Activated CD8-positive, alpha-beta memory T cell treated with anti-CD3 and anti-CD28 coated beads for 1 hour (primary cell): ENCODE measurements around the gene PLET1.

Experiments
- DNase-seq, 2 donors: peaks; one replicate each; pipeline ENCODE4 v3.0.0-alpha.2; 2020; ENCODE audit warnings: low read depth in 1 of 2; ENCODE audit errors: extremely low read depth in 1 of 2

Gene PLET1

DNA sequence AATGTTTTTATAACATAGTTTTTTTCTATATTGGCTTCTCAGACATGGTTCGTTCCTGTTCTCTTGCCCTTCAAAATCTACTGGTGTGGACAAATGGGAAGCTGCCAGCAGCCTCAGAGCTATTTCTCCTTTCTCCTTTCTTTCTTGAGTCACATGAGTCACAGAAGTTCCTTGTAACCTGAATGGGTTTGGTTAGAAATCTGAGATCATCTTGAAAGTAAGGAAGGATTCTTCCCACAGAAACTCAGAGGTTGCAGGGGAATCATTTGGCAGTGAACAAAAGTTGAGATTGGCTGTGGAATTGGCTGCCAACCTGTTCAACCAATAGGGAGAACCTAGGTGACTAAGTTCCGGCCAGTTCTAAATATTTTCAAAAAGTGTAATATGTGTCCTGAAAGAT is 12.5 kb downstream of the PLET1 start:
- DNase-seq = no peak

DNA sequence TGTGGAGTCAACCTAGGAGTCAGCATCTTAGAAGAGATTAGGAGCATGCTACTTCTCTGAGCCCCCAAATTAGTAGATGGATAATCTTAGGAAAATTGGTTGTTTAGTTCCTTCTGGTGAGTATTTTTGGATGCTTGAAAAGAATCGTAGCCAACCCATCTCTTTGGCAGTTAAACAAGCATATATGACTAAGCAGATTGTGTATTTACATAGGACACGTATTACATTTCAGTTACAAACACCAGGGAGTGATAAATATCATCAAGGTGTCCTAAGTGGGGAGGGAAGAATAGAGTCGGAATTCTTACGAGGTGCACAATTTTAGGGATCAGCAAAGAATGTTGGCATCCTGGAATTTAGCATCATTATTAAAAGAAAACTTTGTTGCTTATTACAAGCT is 13.5 kb downstream of the PLET1 start:
- DNase-seq = no peak

DNA sequence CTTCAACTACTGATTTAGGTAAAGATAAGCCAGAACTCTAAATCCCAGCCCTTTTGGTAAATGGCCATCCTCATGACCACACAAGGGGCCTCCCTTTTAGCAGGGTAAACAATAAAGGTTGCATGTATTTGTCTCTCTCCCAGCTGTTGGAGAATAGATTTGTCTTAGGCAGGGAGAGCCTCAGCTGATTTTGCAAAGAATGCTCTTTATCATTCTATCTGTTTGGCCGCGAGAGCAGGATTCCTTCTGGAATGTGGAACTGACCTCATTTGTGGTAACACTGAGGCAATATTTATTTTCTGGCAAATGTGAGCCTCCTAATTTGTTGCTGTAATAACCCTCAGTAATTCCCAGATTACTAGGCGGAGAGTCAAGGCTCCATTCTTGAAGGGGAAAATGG is 19.2 kb downstream of the PLET1 start:
- DNase-seq = no peak

DNA sequence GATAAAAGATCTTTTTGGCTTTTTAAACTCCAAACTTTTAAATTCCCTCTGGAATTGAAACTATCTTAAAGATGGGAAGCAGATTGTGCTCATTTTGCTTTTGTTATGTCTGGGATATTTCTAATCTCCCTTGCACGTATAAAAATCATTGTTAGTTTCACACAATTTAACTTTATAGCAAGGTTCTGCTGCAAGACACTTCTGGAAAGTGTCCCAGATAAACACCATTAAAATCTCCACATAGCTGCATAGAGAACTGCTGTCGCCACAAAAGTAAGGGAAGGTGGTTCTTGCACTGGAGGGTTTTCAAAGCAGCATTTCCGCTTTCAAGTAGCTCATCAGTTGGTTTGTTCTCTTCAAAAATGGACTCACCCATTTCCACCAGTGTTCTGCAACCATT is 22.6 kb downstream of the PLET1 start:
- no peak for DNase-seq

DNA sequence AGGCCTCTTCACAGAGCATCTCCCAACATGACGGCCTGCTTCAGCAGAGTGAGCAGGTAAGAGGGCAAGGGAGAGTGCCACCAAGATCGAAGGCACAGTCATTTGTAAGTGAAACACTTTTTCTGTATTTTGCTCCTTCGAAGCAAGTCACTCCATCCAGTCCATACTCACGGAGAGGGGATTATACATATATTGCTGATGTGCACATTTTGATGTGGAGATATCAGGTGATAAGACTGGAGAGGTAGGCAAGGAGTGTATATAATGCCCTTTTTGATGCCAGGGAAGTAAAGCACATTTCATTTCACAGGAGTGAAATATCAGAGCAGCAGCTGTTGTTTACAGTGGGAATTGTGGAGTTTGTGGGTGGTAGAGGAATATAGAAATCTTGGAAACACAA is 23.2 kb downstream of the PLET1 start:
- DNase-seq = no peak

DNA sequence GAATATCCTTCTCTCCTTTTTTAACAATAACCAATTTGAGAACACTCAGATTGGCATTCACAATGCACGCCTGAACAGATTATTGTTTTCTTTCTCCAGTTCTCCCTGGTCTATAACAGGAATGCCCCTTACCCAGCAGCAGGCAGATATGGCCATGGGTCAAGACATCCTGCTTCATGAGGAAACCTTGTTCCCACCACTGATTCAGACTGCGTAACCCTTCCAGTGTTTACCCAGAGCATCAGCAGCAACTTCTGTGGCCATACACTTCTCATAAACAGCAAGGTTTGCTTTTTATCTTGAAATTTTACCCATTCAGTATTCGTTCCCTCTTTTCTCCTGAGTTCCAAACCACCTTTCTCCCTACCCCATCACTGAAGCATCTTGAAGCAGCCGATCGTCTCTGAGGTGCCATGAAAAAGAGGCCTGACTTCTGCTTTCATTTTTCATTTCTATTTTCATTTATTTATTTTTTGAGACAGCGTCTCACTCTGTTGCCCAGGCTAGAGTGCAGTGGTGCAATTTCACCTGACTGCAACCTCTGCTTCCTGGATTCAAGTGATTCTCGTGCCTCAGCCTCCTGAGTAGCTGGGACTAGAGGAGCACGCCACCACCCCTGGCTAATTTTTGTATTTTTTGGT is 24.8 kb downstream of the PLET1 start:
- DNase-seq = no peak

DNA sequence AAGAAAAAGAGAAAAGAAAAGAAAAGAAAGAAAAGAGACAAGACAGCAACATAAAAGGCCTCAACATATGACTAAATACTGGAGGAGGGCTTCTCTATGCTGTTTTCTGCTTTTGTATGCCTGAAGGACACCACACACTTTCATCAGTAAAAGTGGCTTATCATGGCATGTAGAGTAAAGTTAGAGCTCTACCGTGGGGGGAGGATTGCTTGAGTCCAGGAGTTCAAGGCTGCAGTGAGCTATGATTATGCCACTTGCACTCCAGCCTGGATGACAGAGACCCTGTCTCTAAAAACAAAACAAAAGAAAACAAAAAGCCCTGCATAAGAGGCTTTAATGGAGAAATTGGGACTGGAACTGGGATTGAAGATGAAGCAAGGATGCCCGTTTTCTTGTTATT is 28.7 kb downstream of the PLET1 start:
- DNase-seq = no peak

DNA sequence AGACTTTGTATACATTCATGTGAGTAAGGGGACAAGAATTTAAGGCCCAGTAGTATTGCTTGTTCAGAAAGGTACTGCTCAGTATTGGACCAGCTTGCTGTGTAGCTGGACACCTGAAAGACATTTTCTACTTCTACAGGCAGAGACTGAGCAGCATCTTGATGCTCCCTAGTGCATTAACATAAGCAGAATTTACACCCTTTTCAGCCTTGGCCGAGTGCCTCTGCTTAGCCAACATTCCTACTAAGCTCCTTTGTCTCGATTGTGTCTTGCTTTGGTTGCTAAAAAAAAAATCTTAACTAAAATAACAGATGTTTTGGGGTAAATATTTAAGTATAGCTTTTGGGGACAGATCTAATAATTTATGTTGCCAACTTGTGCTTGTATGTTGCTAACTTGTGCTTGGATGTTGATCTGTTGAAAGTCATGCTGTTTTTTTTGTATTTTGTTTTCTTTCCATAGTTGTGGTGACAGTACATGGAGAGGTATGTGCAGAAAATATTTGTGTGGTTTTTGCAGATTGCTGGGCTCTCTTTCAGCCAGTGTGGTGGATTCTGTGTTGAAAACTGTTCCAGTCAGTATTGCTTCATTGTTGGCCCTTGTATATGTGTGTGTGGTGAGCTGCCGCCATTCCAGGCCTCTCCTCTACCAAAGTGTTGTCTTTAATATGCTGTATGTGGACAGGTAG is 30.8 kb downstream of the PLET1 start:
- no peak for DNase-seq

DNA sequence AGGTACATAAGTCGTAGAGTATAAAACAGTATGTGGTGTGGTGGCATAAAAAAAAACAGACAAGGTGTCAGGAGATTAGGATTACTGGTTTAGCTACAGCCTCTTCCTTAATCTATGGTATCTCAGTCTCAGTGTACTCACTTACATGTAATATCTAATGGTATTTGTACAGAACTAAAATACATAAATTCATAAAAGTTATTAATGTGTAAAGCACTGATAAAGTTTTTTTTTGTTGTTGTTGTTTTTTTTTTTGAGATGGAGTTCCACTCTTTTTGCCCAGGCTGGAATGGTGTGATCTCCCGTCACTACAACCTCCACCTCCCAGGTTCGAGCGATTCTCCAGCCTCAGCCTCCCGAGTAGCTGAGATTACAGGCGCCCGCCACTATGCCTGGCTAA is 31.5 kb downstream of the PLET1 start:
- DNase-seq = no peak

DNA sequence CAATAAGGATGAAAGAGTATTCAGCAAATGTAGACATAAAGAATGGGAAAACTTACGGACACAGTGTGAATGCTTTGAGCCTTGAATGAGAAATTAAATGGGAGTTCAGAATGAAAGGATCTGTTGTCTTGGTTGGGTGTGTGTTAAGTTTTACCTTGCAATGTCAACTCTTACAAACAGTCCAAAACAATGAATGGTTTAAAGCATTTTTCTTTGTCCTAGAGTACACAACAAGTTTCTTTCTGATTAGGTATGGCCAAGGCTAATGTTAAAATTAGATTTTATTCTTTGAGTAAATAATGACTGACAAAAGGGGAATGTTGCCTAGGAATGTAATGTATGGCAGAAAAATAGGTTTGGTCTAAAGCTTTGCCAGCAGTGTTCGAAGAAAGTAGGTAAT is 32.0 kb downstream of the PLET1 start:
- no peak for DNase-seq

DNA sequence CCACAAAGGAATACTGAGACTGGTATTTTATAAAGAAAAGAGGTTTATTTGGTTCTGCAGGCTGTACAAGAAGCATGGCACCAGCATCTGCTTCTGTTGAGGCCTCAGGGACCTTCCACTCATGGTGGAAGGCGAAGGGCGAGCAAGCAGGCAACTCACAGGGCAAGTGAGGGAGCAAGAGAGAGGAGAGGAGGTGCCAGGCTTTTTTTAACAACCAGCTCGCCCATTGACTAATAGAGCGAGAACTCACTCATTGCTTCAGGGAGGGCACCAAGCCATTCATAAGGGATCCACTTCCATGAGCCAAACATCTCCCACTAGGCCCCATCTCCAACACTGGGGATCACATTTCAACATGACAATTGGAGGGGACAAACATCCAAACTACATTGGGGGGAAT is 33.2 kb downstream of the PLET1 start:
- DNase-seq = no peak

DNA sequence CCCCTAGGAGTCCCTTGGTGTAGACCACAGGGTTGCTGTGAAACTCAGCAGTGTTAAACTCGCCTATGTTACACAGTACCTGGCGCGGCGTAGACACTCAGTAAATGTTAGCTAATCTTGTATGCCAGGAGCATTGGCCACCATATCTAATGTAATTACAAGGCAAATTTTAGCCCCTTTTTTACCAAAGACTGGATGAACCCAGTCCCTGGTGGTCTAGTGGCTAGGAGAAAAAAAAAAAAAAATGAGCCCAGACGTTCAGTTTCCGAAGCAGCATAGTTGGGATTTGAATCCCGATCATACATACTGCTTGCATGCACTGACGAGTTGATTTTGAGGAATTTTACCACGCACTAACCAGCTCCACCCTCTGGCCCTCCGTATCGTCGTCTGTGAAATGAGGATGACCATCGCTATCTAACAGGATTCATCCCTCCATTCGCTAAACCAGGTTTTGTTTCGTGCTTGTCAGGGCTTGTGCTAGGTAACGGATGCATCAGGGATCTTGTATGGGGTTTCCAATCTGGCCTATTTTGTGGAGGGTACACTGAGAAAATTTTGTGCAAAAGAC is 33.7 kb downstream of the PLET1 start:
- no peak for DNase-seq

DNA sequence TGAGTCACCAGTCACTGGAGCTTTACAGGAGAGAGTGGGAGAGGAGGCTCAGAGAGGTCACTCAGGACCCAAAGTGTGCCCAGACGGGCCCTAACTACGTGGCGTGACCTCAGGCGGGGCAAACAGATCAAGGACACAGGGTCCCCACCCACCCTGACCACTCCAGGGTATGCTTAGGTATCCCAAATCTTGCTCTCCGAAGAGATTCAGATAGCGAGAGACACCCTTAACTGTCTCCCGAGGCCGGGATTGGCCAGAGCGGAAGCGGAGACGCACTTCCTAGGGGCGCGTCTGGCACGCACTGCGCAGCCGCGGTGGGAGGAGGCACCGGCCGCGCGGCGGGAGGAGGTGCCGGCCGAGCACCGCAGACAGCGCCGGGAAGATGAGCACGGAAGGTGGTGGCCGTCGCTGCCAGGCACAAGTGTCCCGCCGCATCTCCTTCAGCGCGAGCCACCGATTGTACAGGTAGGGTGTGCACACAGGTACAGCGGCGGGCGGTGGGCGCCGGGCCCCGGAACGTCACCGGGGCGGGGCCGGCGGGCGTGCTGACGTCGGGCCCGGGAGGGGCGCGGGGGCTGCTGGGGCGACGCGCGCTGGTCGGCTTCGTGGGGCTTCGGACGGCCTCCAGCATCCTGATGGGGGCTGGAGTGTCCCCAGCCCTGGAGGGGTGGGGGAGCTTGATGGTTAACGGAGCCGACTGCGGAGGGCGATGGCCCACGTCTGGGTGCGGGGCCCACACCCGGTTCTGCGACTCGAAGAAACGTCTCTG is 34.4 kb downstream of the PLET1 start, which contains the start of gene PTS:
Gene PTS (plus strand): TSS at position 367 of the 769 bp plus-strand sequence. CDS start 16 bp downstream, at position 383.
- peak; percentile 45 to 69 for DNase-seq

DNA sequence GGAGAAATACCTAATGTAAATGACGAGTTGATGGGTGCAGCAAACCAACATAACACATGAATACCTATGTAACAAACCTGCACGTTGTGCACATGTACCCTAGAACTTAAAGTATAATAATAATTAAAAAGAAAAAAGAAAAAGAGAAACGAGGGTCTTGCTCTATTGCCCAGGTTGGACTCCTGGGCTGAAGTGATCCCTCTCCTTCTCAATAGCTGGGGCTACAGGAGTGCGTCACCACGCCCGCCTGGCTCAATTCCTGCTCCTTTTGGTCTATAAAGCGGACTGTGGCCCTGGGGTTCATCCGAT is 35.0 kb downstream of the PLET1 start:
- DNase-seq = peak in 1 of 2 donors; percentile 2

DNA sequence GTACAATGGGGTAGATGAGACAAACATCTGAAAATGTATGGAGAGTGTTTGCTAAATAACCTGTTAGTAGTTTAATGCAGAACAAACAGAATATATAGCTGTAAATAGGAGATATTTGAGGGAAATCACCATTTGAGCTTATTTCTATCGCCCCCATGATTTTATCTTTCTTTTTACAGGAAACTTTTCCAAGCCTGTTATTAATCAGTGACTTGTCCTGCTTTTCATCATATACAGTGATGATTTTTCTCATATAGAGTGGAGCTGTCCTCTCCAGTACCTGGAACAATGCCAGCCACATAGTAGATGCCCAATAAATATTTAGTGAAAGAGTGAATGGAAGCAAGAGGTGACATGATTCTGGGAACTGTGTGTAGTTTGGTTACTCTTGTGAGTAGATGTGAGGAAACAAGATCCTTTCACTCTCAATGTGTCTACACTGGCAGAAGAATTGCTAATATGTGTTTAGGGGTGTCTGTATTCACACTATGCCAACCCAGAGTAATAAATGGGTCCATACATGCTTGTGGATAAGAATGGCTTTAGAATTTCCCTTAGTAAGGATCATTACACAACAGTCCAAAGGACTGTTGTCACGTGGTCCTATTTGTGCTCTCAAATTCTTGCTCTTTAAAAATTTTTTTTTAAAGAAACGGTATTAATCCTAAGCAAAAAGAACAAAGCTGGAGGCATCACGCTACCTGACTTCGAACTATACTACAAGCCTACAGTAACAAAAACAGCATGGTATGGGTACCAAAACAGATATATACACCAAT is 36.7 kb downstream of the PLET1 start:
- DNase-seq = no peak

DNA sequence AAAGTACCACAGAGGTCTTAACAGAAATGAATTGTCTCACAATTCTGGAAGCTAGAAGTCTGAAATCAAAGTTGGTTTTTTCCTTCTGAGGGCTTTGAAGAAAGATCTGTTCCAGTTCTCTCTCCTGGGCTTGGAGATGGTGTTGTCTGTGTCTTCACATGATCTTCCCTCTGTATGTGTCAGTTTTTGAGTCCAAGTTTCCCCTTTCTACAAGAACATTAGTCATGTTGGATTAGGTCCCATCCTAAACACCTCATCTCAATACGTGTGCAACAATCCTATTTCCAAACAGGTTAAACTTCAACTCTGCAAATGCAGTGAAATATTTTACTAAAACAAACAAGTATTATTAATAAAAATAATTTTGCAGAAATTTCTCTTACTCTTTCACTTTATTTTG is 37.5 kb downstream of the PLET1 start:
- no peak for DNase-seq

DNA sequence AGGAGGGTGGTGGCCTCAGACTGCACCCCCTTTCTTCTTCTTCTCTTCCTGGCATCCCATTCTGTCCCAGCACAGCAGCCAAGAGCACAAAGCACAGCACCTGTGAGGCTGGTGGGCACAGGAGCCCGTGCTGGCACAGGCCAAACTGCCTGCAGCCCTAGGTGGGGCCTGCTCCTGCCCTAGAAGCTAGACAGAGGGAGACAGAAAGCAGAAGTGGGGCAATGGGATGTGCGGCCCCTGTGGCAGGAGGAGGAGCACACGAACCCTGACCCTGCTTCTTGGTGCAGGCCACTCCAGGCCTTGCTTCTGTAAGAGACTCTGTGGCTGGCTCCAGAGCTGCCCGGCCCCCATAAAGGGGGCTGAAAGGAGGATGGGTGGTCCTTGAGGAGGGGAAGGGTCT is 38.4 kb downstream of the PLET1 start:
- no peak for DNase-seq

DNA sequence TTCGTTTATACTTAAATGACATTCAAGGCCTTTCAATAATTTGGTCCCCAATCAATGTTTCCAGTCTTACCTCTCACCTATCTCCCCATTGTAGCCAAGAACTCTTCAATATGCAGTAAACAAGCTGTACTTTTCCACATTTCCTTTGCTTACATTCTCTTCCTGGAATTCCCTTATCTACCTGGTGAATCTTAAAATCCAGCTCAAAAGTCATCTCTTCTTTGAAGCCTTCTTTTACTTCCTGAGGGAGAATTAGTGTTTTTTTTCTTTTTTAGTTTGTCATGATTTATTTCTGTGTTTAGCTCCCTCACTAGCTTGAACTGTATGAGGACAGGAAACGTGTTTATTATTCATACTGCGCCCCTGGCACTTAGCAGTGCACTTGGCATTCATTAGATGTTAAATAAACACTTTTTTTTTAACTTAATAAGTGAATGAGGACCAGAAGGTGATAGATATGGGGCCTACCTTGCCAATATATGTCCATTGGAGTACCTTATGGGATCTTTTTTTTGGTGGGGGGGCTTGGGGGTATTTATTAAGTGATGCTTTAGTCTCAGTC is 39.3 kb downstream of the PLET1 start:
- no peak for DNase-seq

DNA sequence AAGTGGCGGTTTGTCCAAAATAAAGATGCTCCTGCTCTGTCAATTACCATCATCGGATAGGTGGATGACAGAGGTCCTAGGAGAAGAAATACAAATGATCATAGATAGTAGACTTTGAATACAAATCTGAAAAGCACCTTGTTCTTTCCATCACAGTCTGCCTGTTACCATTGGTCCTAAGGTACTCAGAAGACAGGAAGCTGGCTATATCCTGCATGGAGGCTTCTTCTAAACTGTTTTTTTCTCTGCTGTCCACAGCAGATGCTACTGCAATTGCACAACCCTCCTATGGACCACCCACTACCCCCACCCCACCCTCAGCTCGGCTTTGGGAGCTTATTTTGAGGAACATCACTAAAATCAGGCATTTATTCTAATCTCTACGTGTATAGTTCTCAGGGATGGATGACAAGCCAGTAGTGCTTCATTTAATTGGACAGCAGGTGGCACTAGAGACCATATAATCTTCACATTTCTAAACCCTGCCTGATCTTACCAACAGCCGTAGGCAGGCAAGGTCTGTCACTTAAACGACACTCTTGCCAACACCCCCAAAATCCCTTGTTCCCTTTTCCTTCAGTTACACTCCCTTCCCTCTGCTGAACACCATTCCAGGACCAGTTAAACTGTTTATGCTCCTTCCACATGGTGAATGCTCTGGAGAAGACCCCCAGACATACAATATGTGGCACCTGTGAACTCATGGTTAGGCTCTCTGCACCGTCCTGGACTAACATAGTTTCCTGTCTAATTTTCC is 41.0 kb downstream of the PLET1 start:
- DNase-seq = peak in 1 of 2 donors; percentile 16

DNA sequence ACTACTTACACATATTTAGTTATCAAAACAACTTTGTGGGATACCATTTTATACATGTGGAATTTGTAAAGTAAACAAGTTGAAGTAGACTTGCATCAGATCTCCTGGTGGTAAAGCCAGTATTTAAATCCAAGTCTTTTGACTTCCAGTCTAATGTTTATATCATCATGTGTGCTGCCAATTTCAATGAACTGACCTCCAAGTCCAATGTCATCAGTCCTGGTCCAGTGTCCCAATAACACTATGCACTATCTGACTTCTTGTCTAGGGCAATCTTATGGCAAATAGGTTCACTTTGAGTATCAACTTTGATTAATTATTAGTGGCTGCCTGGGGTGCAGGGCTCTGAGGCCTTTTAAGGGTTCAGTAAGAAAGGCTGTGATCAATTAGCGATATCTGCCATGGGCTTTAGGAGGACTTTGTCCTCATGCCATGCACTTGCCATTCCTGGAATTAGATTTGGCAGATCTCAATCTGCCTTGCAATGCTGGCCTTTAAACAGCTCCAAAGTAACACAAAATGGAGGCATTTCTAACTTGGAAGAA is 44.0 kb downstream of the PLET1 start:
- DNase-seq = no peak
